Psoas muscle (tissue), 8 donors: ENCODE measurements around the gene MYO10. TPM values are rescaled to one million over a fixed set of nuclear protein-coding genes. Genes with fewer than 3 reads are reported as not detected.

Experiments
- ATAC-seq, 4 donors: fragments of 200-7000 bp; cut with Tn5 transposase; one replicate each; pipeline ENCODE4 v1.9.1; 2020; ENCODE audit warnings: moderate library complexity in 3 of 4, mild to moderate bottlenecking in 2 of 4
- DNase-seq, 2 donors: peaks; one replicate each; pipeline ENCODE4 v3.0.0-alpha.2; 2020
- H3K27ac ChIP-seq: fragments of 200-600 bp; one replicate; pipeline ENCODE4 v1.8.0; 2022
- H3K27me3 ChIP-seq, 3 donors: fragments of 200-600 bp in 1 of 3; one replicate each; pipeline versions ENCODE4 v1.6.1 to v1.8.0; 2013 to 2022; ENCODE audit warnings: low read length in 2 of 3, mild to moderate bottlenecking in 2 of 3, moderate library complexity in 1 of 3; ENCODE audit not compliant: insufficient read depth in 3 of 3
- H3K36me3 ChIP-seq, 2 donors: fragments of 200-600 bp in 1 of 2; one replicate each; pipeline versions ENCODE4 v1.6.1 to v1.8.0; 2013 to 2022; ENCODE audit warnings: low read depth in 1 of 2, mild to moderate bottlenecking in 1 of 2, moderate library complexity in 1 of 2; ENCODE audit not compliant: insufficient read depth in 1 of 2
- H3K4me1 ChIP-seq: fragments of 200-600 bp; one replicate; pipeline ENCODE4 v1.8.0; 2022
- H3K4me3 ChIP-seq: fragments of 200-600 bp; one replicate; pipeline ENCODE4 v1.8.0; 2022; ENCODE audit warnings: mild to moderate bottlenecking
- H3K9me3 ChIP-seq: fragments of 200-600 bp; one replicate; pipeline ENCODE4 v1.8.0; 2022
- CTCF ChIP-seq: fragments of 200-600 bp; IDR thresholded peaks from one replicate; pipeline ENCODE4 v1.8.0; 2022; ENCODE audit warnings: antibody characterized with exemption
- WGBS, 3 donors: extraction: QIAGEN DNeasy Blood & Tissue Kit; methylation state at CpG; one replicate each; pipeline versions ENCODE4 v1.1.6 to v1.1.7; 2013; 5-methylcytosine and 5-hydroxymethylcytosine counted together
- intact Hi-C, 2 donors: fragments of 100-400 bp; cut with DNase I; formaldehyde crosslinking; loops; one replicate each; pipeline versions ENCODE4 v1.11.0 to v1.14.2; 2022
- polyA plus RNA-seq, 3 donors: library from polyadenylated mRNA; stranded (reverse); fragments of 200-250 nt; gene quantifications; one replicate each; pipeline ENCODE4 v1.2.3, GENCODE V29; 2013
- total RNA-seq, 4 donors: library from RNA; stranded (reverse); fragmentation: NEBNext Ultra II Directional in 2 of 4; extraction: Animal tissue kit (Norgen Biotek cat#: 25700) in 2 of 4; gene quantifications; one replicate each; pipeline versions ENCODE4 v1.2.1 to v1.2.4, GENCODE V29; 2021 to 2023
- donor health status: healthy with polysubstance abuse.
- donor health status: DM: no; HTN: no; CAD: no; lungs with moderate emphysema.
- donor health status: Bipolar disorder and iron deficiency.
- donor health status: healthy.
- donor health status: DM: yes; HTN: yes; CAD: no.
- donor health status: DM: no; HTN: no; CAD: no.
- donor health status: DM: no; HTN: no; CAD: no.
- donor health status: DM: yes; HTN: yes; CAD: no.

Gene MYO10
- total and polyA plus RNA-seq, 7 donors, result 1.8 to 10.9 (median 10.0) TPM

- intact Hi-C loops, result no loop called here
- no peak for TF ChIP-seq CTCF
Measured at GRCh38 chr5:16863469-16863946, 72.6 kb downstream of the MYO10 start.

GRCh38 chr5:16862777-16863176 is 73.3 kb downstream of the MYO10 start:
- Histone ChIP-seq H3K4me3 (no peak overlapping the region), H3K9me3 (peaks cover 5% of the 10 kb centered on the region), H3K36me3 (no peaks in the 10 kb centered on the region), H3K27ac (no peak overlapping the region), H3K27me3 (no peaks in the 10 kb centered on the region), H3K4me1 (no peaks in the 10 kb centered on the region)
- DNase-seq, result no peak
- intact Hi-C loops, result no loop called here
- 76 to 86% (median 81%) methylated on average over 3 of the region's 3 CpGs for WGBS, 3 donors
- no peak for TF ChIP-seq CTCF
- no peak for ATAC-seq

More at GRCh38 chr5:16863469-16863946, 72.6 kb downstream of the MYO10 start:
- H3K27me3 ChIP-seq, result no peaks in the 10 kb centered on the region
- H3K9me3 ChIP-seq, result peaks cover 5% of the 10 kb centered on the region
- H3K4me1 ChIP-seq, result no peaks in the 10 kb centered on the region
- WGBS, 3 donors, result 89 to 93% (median 92%) methylated on average over 5 of the region's 5 CpGs
- ATAC-seq, result no peak
- H3K4me3 ChIP-seq, result no peak overlapping the region
- no peak overlapping the region for H3K27ac ChIP-seq
- no peak for DNase-seq
- no peaks in the 10 kb centered on the region for H3K36me3 ChIP-seq

- peaks cover 5% of the 10 kb centered on the region for H3K9me3 ChIP-seq
- no peak overlapping the region for H3K4me3 ChIP-seq
- no peaks in the 10 kb centered on the region for H3K36me3 ChIP-seq
- intact Hi-C loops, result no loop called here
- H3K27ac ChIP-seq, result no peak overlapping the region
- no peaks in the 10 kb centered on the region for H3K27me3 ChIP-seq
- no peak for TF ChIP-seq CTCF
- peaks cover 5% of the 10 kb centered on the region for H3K4me1 ChIP-seq
- ATAC-seq, result no peak
- no peak for DNase-seq
Measured at GRCh38 chr5:16859346-16859745, 76.7 kb downstream of the MYO10 start.

- Histone ChIP-seq H3K9me3 (peaks cover 5% of the 10 kb centered on the region), H3K4me1 (peaks cover 5% of the 10 kb centered on the region), H3K27ac (no peak overlapping the region), H3K27me3 (no peaks in the 10 kb centered on the region), H3K36me3 (no peaks in the 10 kb centered on the region), H3K4me3 (no peak overlapping the region)
- 82 to 89% (median 83%) methylated on average over 6 of the region's 6 CpGs for WGBS, 3 donors
- no peak for TF ChIP-seq CTCF
- no peak for ATAC-seq
- intact Hi-C loops, result no loop called here
- no peak for DNase-seq
Measured at GRCh38 chr5:16858151-16858550, 77.9 kb downstream of the MYO10 start.

- peaks cover 5% of the 10 kb centered on the region for H3K9me3 ChIP-seq
- H3K27me3 ChIP-seq, result no peaks in the 10 kb centered on the region
- ATAC-seq, result no peak
- intact Hi-C loops, result no loop called here
- H3K4me3 ChIP-seq, result no peak overlapping the region
- H3K36me3 ChIP-seq, result no peaks in the 10 kb centered on the region
- H3K27ac ChIP-seq, result no peak overlapping the region
- H3K4me1 ChIP-seq, result peaks cover 5% of the 10 kb centered on the region
- no peak for TF ChIP-seq CTCF
- no peak for DNase-seq
- WGBS, 3 donors, result 74 to 93% (median 83%) methylated on average over 4 of the region's 4 CpGs
Measured at GRCh38 chr5:16857635-16858034, 78.5 kb downstream of the MYO10 start.
